Liver (tissue), 9 donors: ENCODE data around the gene CKM. TPM values are rescaled to one million over a fixed set of nuclear protein-coding genes. Genes with fewer than 3 reads are reported as not detected.

Experiments used
- DNase-seq: peaks from one replicate; pipeline ENCODE4 v3.0.0-alpha.2; 2017; ENCODE audit warnings: low spot score
- H3K27ac ChIP-seq, 2 donors: one replicate each; pipeline ENCODE4 v1.7.0; 2013; ENCODE audit warnings: inconsistent platforms in 2 of 2, low read length in 2 of 2, control low read depth in 1 of 2, low read depth in 1 of 2, mild to moderate bottlenecking in 1 of 2
- H3K27me3 ChIP-seq, 4 donors: one replicate each; pipeline versions ENCODE4 v1.6.1 to v1.7.0; 2013; ENCODE audit warnings: low read length in 3 of 4, inconsistent platforms in 1 of 4, mild to moderate bottlenecking in 1 of 4, moderate library complexity in 1 of 4; ENCODE audit not compliant: control insufficient read depth in 4 of 4, insufficient read depth in 4 of 4
- H3K36me3 ChIP-seq, 4 donors: one replicate each; pipeline versions ENCODE4 v1.6.1 to v1.7.0; 2013; ENCODE audit warnings: low read length in 3 of 4, mild to moderate bottlenecking in 3 of 4, low read depth in 1 of 4, moderate library complexity in 1 of 4; ENCODE audit not compliant: control insufficient read depth in 4 of 4, insufficient read depth in 3 of 4
- H3K4me1 ChIP-seq, 4 donors: one replicate each; pipeline versions ENCODE4 v1.6.1 to v1.7.0; 2013; ENCODE audit warnings: low read length in 3 of 4, mild to moderate bottlenecking in 3 of 4, moderate library complexity in 1 of 4; ENCODE audit not compliant: control insufficient read depth in 4 of 4, insufficient read depth in 4 of 4
- H3K4me3 ChIP-seq, 3 donors: one replicate each; pipeline versions ENCODE4 v1.6.1 to v1.7.0; 2013; ENCODE audit warnings: low read length in 3 of 3, control low read depth in 1 of 3, low read depth in 1 of 3, mild to moderate bottlenecking in 1 of 3
- H3K9ac ChIP-seq, 2 donors: one replicate each; pipeline ENCODE4 v1.7.0; 2013; ENCODE audit warnings: low read length in 2 of 2, mild to moderate bottlenecking in 2 of 2, moderate library complexity in 2 of 2, control low read depth in 1 of 2, low read depth in 1 of 2
- H3K9me3 ChIP-seq, 4 donors: one replicate each; pipeline versions ENCODE4 v1.6.1 to v1.7.0; 2013; ENCODE audit warnings: low read length in 3 of 4; ENCODE audit not compliant: control insufficient read depth in 4 of 4
- EGR1 ChIP-seq, 2 donors: IDR thresholded peaks; 2 replicates each; pipeline ENCODE4 v1.6.1; 2016 to 2018; ENCODE audit warnings: antibody characterized with exemption in 2 of 2, low read depth in 2 of 2
- FOXA1 ChIP-seq: IDR thresholded peaks from 2 replicates; pipeline ENCODE4 v1.6.1; 2016; ENCODE audit warnings: antibody characterized with exemption
- FOXA2 ChIP-seq: IDR thresholded peaks from 2 replicates; pipeline ENCODE4 v1.6.1; 2016; ENCODE audit warnings: antibody characterized with exemption
- GABPA ChIP-seq, 2 donors: IDR thresholded peaks in 1 of 2; conservative IDR thresholded peaks in 1 of 2; 2 replicates each; pipeline ENCODE4 v1.6.1; 2016; ENCODE audit warnings: antibody characterized with exemption in 2 of 2, mild to moderate bottlenecking in 1 of 2, moderate library complexity in 1 of 2
- JUND ChIP-seq, 2 donors: IDR thresholded peaks; 2 replicates each; pipeline ENCODE4 v1.6.1; 2016; ENCODE audit warnings: antibody characterized with exemption in 2 of 2
- RAD21 ChIP-seq, 2 donors: IDR thresholded peaks; 2 replicates each; pipeline ENCODE4 v1.6.1; 2016; ENCODE audit warnings: antibody characterized with exemption in 2 of 2, mild to moderate bottlenecking in 2 of 2
- SP1 ChIP-seq: IDR thresholded peaks from 2 replicates; pipeline ENCODE4 v1.6.1; 2018; ENCODE audit warnings: antibody characterized with exemption, mild to moderate bottlenecking
- TAF1 ChIP-seq: conservative IDR thresholded peaks from 2 replicates; pipeline ENCODE4 v1.6.1; 2016; ENCODE audit warnings: antibody characterized with exemption, mild to moderate bottlenecking
- YY1 ChIP-seq: IDR thresholded peaks from 2 replicates; pipeline ENCODE4 v1.6.1; 2016; ENCODE audit warnings: antibody characterized with exemption, mild to moderate bottlenecking
- WGBS: extraction: QIAGEN DNeasy Blood & Tissue Kit; methylation state at CpG from one replicate; pipeline ENCODE4 v1.1.7; 2013; 5-methylcytosine and 5-hydroxymethylcytosine counted together
- polyA plus RNA-seq, 2 donors: library from polyadenylated mRNA; stranded (reverse) in 1 of 2; unstranded in 1 of 2; fragments of 200-250 nt in 1 of 2; fragments of >200 nt in 1 of 2; fragmentation: Nextera tagmentation in 1 of 2; extraction: Ambion mirVana in 1 of 2; gene quantifications; one replicate each; pipeline versions ENCODE4 v1.2.1 to v1.2.3, GENCODE V29; 2013 to 2015
- total RNA-seq, 2 donors: library from RNA; depleted of rRNA; stranded (reverse); fragments of >200 nt; gene quantifications; one replicate each; pipeline ENCODE4 v1.2.3, GENCODE V29; 2014
- TF ChIP-seq, protein P1 (sequence below): fragments of 150-350 bp; IDR thresholded peaks from 2 replicates; pipeline ENCODE4 v1.5.1; 2017; ENCODE audit warnings: improper control_type of control experiment, low read depth, low read length; ENCODE audit not compliant: missing input control
- TF ChIP-seq, protein P2 (sequence below): IDR thresholded peaks from 2 replicates; pipeline ENCODE4 v1.6.1; 2016; ENCODE audit warnings: antibody characterized with exemption
- TF ChIP-seq, protein P3 (sequence below): IDR thresholded peaks from 2 replicates; pipeline ENCODE4 v1.6.1; 2016; ENCODE audit warnings: antibody characterized with exemption, mild to moderate bottlenecking
- TF ChIP-seq, protein P4 (sequence below): IDR thresholded peaks from 2 replicates; pipeline ENCODE4 v1.6.1; 2016; ENCODE audit warnings: antibody characterized with exemption
- TF ChIP-seq, protein P5 (sequence below): IDR thresholded peaks from 2 replicates; pipeline ENCODE4 v1.6.1; 2016; ENCODE audit warnings: antibody characterized with exemption
- donor health status: healthy.
- donor health status: healthy.
- donor health status: healthy.
- donor health status: healthy.
- donor health status: healthy.

Gene CKM
- total and polyA plus RNA-seq, 4 donors: 0.05 to 0.37 (median 0.17) TPM; not detected in 1

DNA sequence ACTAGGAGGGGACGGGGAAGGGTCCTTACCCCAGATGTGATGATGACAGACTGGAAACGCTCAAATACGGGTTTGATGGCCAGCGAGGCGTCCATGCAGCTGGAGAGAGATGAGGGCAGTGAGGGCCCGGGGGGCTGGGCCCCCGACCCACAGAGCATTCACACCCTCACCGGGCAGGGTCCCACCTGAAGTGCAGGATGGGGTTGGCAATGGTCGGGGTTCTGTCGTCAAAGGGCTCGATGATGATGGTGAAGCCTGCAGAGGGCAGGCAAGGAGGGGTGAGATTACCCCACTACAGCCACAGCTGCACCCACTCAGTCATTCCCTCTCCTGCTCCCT, 34.7 kb upstream of the CKM start:
- H3K27me3 ChIP-seq: no peaks in the 10 kb centered on the region
- H3K27ac ChIP-seq: no peak overlapping the region
- no peak overlapping the region for H3K9ac ChIP-seq
- no peak overlapping the region for H3K4me3 ChIP-seq
- H3K36me3 ChIP-seq: peaks cover 0 to 40% (median 5%) of the 10 kb centered on the region in 4 donors
- no peak for DNase-seq
- H3K9me3 ChIP-seq: no peaks in the 10 kb centered on the region
- H3K4me1 ChIP-seq: no peaks in the 10 kb centered on the region
- TF ChIP-seq YY1 (no peak), SP1 (no peak), JUND (IDR thresholded peaks at IDR 0.05) (no peak), FOXA2 (no peak), EGR1 (IDR thresholded peaks at IDR 0.05; ENCODE audit: low read depth in 2 of 2) (no peak), TAF1 (no peak), RAD21 (IDR thresholded peaks at IDR 0.05) (no peak)
- TF ChIP-seq, protein P1, sequence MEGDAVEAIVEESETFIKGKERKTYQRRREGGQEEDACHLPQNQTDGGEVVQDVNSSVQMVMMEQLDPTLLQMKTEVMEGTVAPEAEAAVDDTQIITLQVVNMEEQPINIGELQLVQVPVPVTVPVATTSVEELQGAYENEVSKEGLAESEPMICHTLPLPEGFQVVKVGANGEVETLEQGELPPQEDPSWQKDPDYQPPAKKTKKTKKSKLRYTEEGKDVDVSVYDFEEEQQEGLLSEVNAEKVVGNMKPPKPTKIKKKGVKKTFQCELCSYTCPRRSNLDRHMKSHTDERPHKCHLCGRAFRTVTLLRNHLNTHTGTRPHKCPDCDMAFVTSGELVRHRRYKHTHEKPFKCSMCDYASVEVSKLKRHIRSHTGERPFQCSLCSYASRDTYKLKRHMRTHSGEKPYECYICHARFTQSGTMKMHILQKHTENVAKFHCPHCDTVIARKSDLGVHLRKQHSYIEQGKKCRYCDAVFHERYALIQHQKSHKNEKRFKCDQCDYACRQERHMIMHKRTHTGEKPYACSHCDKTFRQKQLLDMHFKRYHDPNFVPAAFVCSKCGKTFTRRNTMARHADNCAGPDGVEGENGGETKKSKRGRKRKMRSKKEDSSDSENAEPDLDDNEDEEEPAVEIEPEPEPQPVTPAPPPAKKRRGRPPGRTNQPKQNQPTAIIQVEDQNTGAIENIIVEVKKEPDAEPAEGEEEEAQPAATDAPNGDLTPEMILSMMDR: no peak
- TF ChIP-seq, protein P2, sequence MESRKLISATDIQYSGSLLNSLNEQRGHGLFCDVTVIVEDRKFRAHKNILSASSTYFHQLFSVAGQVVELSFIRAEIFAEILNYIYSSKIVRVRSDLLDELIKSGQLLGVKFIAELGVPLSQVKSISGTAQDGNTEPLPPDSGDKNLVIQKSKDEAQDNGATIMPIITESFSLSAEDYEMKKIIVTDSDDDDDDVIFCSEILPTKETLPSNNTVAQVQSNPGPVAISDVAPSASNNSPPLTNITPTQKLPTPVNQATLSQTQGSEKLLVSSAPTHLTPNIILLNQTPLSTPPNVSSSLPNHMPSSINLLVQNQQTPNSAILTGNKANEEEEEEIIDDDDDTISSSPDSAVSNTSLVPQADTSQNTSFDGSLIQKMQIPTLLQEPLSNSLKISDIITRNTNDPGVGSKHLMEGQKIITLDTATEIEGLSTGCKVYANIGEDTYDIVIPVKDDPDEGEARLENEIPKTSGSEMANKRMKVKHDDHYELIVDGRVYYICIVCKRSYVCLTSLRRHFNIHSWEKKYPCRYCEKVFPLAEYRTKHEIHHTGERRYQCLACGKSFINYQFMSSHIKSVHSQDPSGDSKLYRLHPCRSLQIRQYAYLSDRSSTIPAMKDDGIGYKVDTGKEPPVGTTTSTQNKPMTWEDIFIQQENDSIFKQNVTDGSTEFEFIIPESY: no peak
- TF ChIP-seq, protein P3, sequence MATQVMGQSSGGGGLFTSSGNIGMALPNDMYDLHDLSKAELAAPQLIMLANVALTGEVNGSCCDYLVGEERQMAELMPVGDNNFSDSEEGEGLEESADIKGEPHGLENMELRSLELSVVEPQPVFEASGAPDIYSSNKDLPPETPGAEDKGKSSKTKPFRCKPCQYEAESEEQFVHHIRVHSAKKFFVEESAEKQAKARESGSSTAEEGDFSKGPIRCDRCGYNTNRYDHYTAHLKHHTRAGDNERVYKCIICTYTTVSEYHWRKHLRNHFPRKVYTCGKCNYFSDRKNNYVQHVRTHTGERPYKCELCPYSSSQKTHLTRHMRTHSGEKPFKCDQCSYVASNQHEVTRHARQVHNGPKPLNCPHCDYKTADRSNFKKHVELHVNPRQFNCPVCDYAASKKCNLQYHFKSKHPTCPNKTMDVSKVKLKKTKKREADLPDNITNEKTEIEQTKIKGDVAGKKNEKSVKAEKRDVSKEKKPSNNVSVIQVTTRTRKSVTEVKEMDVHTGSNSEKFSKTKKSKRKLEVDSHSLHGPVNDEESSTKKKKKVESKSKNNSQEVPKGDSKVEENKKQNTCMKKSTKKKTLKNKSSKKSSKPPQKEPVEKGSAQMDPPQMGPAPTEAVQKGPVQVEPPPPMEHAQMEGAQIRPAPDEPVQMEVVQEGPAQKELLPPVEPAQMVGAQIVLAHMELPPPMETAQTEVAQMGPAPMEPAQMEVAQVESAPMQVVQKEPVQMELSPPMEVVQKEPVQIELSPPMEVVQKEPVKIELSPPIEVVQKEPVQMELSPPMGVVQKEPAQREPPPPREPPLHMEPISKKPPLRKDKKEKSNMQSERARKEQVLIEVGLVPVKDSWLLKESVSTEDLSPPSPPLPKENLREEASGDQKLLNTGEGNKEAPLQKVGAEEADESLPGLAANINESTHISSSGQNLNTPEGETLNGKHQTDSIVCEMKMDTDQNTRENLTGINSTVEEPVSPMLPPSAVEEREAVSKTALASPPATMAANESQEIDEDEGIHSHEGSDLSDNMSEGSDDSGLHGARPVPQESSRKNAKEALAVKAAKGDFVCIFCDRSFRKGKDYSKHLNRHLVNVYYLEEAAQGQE: no peak
- TF ChIP-seq, protein P4, sequence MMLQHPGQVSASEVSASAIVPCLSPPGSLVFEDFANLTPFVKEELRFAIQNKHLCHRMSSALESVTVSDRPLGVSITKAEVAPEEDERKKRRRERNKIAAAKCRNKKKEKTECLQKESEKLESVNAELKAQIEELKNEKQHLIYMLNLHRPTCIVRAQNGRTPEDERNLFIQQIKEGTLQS: no peak
- TF ChIP-seq, protein P5, sequence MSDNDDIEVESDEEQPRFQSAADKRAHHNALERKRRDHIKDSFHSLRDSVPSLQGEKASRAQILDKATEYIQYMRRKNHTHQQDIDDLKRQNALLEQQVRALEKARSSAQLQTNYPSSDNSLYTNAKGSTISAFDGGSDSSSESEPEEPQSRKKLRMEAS: no peak
- 94% methylated on average over 11 of the region's 11 CpGs for WGBS

DNA sequence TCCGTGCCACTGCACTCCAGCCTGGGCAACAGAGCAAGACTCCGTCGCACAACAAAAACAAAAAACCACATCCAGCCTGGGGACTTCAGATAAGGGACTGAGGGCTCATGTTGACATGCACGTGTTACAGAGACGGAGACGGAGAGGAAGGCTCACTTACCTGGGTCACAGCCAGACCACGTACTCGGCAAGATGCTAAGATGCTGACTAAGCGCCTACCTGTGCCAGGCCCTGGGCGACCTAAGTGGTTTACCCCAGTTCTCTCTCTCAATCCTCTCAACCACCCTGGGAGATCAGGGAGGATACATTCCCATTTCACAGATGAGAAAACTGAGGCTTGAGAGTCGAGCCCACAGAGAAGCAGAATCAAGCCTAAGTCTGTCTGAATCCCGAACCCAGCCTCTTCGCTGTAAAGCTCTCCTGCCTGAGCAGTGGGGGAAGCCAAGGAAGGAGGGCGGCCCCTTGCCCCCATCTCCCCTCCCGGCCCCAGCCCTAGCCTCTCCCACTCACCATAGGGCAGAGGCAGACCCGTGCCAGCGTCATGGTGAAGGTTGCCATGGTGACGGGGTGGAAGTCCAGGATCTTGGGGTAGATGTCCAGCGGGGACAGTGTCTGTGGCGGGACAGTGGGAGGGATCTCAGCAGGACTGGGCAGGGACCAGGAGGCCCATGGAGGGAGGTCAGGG, 34.2 kb upstream of the CKM start:
- Histone ChIP-seq H3K4me3 (no peak overlapping the region), H3K36me3 (peaks cover 0 to 44% (median 5%) of the 10 kb centered on the region in 4 donors), H3K4me1 (no peaks in the 10 kb centered on the region), H3K9ac (no peak overlapping the region), H3K27me3 (no peaks in the 10 kb centered on the region), H3K9me3 (no peaks in the 10 kb centered on the region), H3K27ac (no peak overlapping the region)
- TF ChIP-seq, protein P3: no peak
- TF ChIP-seq RAD21 (IDR thresholded peaks at IDR 0.05): no peak
- no peak for TF ChIP-seq SP1
- TF ChIP-seq FOXA1: no peak
- TF ChIP-seq, protein P2: no peak
- TF ChIP-seq, protein P4: no peak
- TF ChIP-seq GABPA (IDR thresholded peaks at IDR 0.05 in 1 of 2, conservative IDR thresholded peaks at IDR 0.05 in 1 of 2): no peak
- TF ChIP-seq YY1: no peak
- TF ChIP-seq, protein P5: no peak
- no peak for DNase-seq
- 90% methylated on average over 20 of the region's 20 CpGs for WGBS
